IMR-90 (cell line): ENCODE data around the gene RASSF3.

ENCODE experiments used
- CTCF ChIP-seq: conservative IDR thresholded peaks from 2 replicates; pipeline ENCODE4 v1.5.1; 2012; ENCODE audit warnings: mild to moderate bottlenecking, low read depth, low read length, improper control_type of control experiment
- RCOR1 ChIP-seq: IDR thresholded peaks from 2 replicates; pipeline ENCODE4 v1.6.1; 2012; ENCODE audit warnings: mild to moderate bottlenecking, low read length, improper control_type of control experiment; ENCODE audit not compliant: insufficient replicate concordance

GRCh38 chr12:64723630-64724029, 113.3 kb downstream of the RASSF3 start:
- no peak for TF ChIP-seq CTCF
- TF ChIP-seq RCOR1, result no peak
